Measurements from ENCODE around the gene CREBBP.

Gene CREBBP

DNA sequence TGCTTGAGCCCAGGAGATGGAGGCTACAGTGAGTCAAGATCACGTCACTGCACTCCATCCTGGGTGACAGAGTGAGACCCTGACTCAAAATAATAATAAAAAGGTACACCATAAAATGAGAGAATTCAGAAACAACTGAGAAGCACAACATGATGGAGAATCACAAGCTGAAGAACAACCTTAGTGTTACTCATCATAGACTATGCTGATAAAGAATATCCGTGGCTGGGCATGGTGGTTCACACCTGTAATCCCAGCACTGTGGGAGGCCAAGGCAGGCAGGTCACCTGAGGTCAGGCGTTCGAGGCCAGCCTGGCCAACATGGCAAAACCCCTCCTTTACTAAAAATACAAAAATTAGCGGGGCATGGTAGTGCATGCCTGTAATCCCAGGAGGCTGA, 16.0 kb downstream of the CREBBP start:
- TF ChIP-seq POLR2A (IDR thresholded peaks at IDR 0.05; ENCODE audit: low read depth, low read length) = no peak
- TF ChIP-seq TAF1 (IDR thresholded peaks at IDR 0.05; ENCODE audit: borderline replicate concordance, low read depth, low read length) = no peak
- no peak for TF ChIP-seq POLR2AphosphoS5 (IDR thresholded peaks at IDR 0.05; ENCODE audit: low read depth, low read length)

DNA sequence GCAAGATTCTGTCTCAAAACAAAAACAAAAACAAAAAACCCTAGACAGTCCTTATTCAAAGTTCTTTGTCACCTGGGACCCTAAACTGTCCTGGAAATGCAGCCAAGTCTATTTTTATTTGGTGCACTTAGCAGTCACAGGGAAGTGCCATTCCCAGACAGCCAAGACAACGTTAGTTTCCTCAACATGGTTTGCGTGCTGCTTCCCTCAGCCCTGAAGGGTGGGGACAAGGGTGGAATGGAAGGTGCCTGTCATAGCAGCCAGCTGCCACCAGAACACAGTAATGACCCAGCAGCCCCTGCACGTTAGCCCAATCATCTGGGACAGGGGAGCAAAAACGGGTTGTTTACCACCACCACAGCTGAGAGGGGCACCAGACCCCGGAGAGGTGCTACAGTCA, 16.9 kb downstream of the CREBBP start:
- TF ChIP-seq TAF1 (IDR thresholded peaks at IDR 0.05; ENCODE audit: borderline replicate concordance, low read depth, low read length) = no peak
- no peak for FAIRE-seq
- no peak for DNase-seq (ENCODE audit: insufficient read length)

More for the DNA sequence above, 16.0 kb downstream of the CREBBP start:
- DNase-seq (ENCODE audit: insufficient read length) = no peak
- no peak for FAIRE-seq

DNA sequence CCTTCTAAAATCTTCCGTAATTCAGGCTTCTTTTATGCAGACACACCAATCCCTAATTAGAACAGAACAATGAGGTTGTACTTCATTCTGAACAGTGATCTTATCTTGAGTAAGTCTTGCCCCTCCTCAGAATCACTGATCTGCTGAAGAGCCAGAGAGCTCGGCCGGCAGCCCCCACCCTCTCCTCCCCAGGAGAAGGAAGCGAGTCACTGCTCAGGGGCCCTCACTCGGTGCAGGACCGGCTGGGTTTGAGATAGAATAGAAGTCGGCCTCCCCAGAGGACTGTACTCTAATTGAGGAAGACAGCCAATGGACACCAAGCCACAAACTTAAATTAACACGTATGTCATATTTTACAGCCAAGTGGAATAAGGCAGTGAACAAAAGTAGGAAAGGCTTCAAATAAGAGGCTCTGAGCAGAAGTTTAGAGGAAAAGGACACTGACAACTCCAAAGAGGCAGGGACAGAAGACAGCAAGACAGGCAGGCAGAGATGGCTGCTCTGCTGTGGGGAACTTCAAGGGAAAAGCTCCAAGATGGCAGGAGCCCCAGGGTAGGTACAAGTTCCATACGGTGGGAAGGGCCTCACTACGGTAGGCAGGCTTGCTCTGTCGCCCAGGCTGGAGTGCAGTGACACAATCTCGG, 18.6 kb downstream of the CREBBP start:
- DNase-seq (ENCODE audit: insufficient read length) (no peak), FAIRE-seq (no peak)
- TF ChIP-seq POLR2A (IDR thresholded peaks at IDR 0.05; ENCODE audit: low read depth, low read length) = no peak
- TF ChIP-seq TAF1 (IDR thresholded peaks at IDR 0.05; ENCODE audit: borderline replicate concordance, low read depth, low read length) = no peak
- no peak for TF ChIP-seq POLR2AphosphoS5 (IDR thresholded peaks at IDR 0.05; ENCODE audit: low read depth, low read length)

DNA sequence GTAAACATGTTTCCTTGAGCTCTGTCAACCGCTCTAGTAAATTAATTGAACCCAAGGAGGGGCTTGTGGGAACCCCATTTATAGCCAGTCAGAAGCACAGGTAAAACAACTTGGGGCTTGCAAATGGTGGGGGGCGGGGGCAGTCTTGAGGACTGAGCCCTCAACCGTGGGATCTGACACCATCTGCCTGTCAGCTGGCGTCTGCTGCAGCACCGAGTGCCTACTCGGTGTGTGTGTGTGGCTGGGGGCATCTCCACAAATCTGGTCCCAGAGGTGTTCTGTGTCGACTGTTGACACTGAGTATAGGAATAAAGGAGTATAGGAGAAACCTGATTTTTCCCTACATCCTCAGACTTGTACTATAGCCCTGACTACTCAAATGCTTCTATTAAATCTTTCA, 20.6 kb downstream of the CREBBP start:
- DNase-seq (ENCODE audit: insufficient read length) = no peak
- no peak for TF ChIP-seq POLR2AphosphoS5 (IDR thresholded peaks at IDR 0.05; ENCODE audit: low read depth, low read length)
- no peak for TF ChIP-seq TAF1 (IDR thresholded peaks at IDR 0.05; ENCODE audit: borderline replicate concordance, low read depth, low read length)
- TF ChIP-seq POLR2A (IDR thresholded peaks at IDR 0.05; ENCODE audit: low read depth, low read length) = no peak
- no peak for FAIRE-seq

DNA sequence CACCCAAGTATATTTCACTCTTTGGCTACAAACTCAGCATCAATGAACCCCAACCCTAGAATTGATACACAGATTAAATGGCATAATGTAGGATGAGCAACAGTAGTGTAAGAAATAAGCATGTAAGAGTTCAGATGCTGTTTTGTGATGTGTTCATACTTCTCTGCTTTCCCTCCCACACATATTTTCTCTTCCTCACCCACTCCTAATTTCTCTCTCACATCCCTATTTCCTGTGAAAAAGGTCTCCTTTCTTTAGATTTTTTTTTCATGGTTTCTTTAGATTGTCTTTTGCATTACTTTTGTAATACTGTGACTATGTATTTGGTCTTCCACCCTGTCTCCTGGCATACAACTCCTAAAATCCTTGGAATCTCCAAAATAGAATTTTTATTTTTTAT, 21.7 kb downstream of the CREBBP start:
- no peak for TF ChIP-seq TAF1 (IDR thresholded peaks at IDR 0.05; ENCODE audit: borderline replicate concordance, low read depth, low read length)
- TF ChIP-seq POLR2A (IDR thresholded peaks at IDR 0.05; ENCODE audit: low read depth, low read length) = no peak
- TF ChIP-seq POLR2AphosphoS5 (IDR thresholded peaks at IDR 0.05; ENCODE audit: low read depth, low read length) = no peak
- FAIRE-seq (no peak), DNase-seq (ENCODE audit: insufficient read length) (no peak)

DNA sequence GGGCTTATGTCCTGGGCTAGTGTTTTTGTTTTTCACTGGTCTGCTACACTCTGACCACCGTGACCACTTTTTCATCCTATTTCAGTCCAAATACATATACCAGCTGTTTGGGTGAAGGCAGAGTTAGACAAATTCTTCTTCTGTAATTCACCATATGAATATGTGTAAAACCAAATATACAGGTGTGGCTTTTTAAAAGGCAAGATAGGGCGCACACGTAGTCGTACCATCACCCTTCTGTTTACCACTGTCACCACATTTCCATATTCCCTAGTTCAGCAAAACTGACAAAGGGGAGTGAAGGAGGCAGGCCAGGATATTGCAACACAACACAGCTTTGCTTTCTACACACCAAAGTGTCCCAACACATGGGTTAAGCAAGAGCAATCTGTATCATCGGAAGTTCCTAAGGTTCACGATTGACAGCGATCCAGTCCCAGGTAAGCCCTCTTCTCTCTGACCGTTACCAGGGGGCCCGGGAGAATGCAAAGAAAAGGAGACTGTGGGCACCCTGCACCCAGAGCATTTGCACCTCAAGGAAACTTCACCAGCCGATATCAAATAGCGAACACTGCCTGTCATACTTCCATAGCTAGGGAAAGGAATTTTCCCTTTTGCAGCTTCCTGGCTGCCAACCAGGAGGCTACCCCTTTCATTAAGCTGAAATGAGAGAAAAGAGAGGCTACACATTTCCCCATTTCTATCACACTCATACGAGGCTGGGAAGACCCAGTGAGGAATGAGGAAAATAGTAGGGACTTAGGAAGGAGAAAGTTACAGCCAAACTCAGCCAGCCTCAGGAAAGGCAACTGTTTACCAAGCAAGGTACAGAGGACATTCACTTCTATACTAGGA, 23.1 kb downstream of the CREBBP start:
- no peak for TF ChIP-seq TAF1 (IDR thresholded peaks at IDR 0.05; ENCODE audit: borderline replicate concordance, low read depth, low read length)
- TF ChIP-seq POLR2A (IDR thresholded peaks at IDR 0.05; ENCODE audit: low read depth, low read length) = no peak
- peak; percentile 17 for FAIRE-seq
- DNase-seq (ENCODE audit: insufficient read length) = no peak

DNA sequence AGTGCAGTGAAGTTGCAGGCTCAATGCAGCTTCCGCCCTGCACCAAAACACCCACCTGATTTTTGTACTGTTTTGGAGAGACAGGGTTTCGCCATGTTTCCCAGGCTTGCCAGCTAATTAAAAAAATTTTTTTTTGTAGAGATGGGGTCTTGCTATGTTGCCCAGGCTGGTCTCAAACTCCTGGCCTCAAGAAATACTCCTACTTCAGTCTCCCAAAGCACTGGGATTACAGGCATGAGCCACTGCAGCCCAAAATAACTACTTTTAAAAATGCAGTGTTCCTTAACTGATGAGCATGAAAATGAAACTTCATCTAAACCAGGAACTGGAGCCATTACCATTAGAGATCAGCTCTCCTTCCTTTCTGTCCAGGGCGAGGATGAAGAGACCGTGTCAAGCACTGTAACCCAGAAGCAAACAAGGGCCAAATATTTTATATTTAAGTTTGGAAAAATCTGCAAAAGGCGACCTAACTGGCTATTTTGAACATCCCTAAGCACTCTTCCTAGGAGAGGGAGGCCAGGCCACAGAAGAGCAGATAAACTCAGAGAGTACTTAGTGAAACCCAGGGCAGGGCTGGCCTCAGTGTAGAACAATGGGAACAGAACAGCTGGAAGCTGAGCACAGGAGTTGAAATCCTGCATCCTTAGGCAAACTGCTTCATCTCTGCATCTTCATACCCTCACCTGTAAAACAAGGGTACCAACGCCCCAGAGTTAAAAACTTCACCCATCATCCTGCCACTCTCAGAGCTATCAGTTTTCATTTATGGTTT, 24.0 kb downstream of the CREBBP start:
- DNase-seq (ENCODE audit: insufficient read length) = no peak
- no peak for TF ChIP-seq TAF1 (IDR thresholded peaks at IDR 0.05; ENCODE audit: borderline replicate concordance, low read depth, low read length)
- TF ChIP-seq POLR2A (IDR thresholded peaks at IDR 0.05; ENCODE audit: low read depth, low read length) = no peak
- no peak for TF ChIP-seq POLR2AphosphoS5 (IDR thresholded peaks at IDR 0.05; ENCODE audit: low read depth, low read length)
- FAIRE-seq = no peak

DNA sequence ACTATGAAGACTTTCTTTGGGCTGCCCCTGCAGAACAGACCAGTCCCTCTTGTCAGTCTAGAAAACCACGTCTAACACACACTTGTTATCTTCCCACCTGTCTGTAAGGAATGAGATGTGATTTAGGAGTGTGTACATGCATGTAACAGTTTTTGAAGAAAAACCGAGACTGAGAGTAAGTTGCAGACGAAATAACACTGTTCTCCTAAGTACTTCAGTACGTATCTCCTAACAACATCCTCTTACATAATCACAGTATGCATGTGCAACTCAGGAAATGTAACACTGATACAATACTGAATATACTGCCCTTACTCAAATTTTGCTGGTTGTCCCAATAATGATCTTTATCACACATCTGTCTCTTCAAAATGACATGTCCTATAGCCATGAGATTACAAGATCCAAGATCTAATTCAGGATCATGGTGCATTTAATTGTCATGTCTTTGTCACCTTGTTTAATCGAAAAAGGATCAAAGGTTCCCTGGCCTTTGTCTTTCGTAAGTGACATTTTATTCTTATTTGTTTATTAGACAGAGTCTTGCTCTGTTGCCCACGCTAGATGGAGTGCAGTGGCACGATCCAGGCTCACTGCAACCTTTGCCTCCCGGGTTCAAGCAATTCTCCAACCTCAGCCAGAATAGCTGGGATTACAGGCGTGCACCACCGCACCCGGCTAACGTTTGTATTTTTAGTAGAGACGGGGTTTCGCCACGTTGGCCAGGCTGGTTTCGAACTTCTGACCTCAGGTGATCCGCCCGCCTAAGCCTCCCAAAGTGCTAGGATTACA, 25.6 kb downstream of the CREBBP start:
- TF ChIP-seq POLR2AphosphoS5 (IDR thresholded peaks at IDR 0.05; ENCODE audit: low read depth, low read length) (no peak), TAF1 (IDR thresholded peaks at IDR 0.05; ENCODE audit: borderline replicate concordance, low read depth, low read length) (no peak), POLR2A (IDR thresholded peaks at IDR 0.05; ENCODE audit: low read depth, low read length) (no peak)
- FAIRE-seq (no peak), DNase-seq (ENCODE audit: insufficient read length) (no peak)

DNA sequence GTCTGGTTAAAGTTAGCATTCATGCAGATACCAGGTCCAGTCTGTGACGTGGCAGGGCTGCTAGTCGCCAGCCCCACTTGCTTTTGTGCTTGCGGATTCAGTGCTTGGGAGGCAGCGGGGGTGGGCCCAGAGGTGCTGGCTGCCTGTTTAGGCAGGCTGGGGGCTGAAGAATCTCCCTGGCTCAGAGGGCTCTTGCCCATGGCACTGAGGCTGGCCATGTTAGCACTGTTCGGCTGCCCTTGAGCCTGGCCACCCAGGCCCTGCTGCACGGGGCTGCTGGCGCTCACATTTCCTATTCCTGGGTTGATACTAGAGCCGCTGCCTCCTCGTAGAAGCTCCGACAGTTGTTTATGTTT, 30.0 kb downstream of the CREBBP start:
- TF ChIP-seq POLR2A (IDR thresholded peaks at IDR 0.05; ENCODE audit: low read depth, low read length) = no peak
- TF ChIP-seq TAF1 (IDR thresholded peaks at IDR 0.05; ENCODE audit: borderline replicate concordance, low read depth, low read length) = no peak
- no peak for TF ChIP-seq POLR2AphosphoS5 (IDR thresholded peaks at IDR 0.05; ENCODE audit: low read depth, low read length)
- no peak for FAIRE-seq

DNA sequence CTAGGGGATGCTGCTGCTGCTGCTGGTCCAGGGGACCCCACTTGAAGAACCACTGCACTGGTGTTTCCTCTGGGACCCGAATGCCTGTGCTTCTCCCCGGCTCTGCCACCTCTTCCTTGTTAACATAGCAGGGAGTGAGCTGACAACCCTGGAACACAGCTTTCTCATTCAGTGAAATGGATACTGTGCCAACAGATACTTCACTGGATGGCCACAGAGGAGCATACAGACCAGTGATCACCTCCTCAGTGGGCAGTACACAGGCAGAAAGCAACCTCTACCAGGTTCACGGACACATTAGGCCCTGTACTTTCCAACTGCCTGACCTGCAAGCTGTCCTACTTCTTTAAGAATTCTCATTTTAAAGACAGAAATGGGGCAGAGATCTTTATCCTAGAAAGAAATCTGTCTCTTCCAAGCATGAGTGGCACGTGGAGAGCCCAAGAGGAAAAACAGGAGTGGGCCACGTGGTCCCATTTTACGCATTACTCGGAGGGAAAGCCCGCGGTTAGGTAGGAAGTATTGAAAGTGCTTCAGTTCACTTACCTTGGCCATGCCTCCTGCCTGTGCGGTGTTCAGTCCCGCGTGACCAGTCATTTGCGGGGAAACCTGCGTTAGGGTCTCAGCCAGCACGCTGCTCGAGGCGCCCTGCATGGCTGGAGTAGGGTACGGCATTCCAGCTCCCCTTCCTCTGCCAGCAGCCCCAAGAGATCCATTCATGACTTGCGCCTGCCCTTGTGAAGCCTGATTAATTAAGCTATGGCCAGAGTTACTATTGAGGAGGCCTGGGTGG, 30.6 kb downstream of the CREBBP start:
- FAIRE-seq (no peak), DNase-seq (ENCODE audit: insufficient read length) (no peak)
- TF ChIP-seq TAF1 (IDR thresholded peaks at IDR 0.05; ENCODE audit: borderline replicate concordance, low read depth, low read length) (no peak), POLR2AphosphoS5 (IDR thresholded peaks at IDR 0.05; ENCODE audit: low read depth, low read length) (no peak), POLR2A (IDR thresholded peaks at IDR 0.05; ENCODE audit: low read depth, low read length) (no peak)

More for the DNA sequence above, 30.0 kb downstream of the CREBBP start:
- no peak for DNase-seq (ENCODE audit: insufficient read length)
